HG02973 (cell line): Measurements from ENCODE around the gene TIA1.

Experiments
- ATAC-seq: cut with Tn5 transposase; IDR thresholded peaks from one replicate; pipeline ENCODE4 v1.9.1; 2021; ENCODE audit warnings: moderate library complexity; ENCODE audit not compliant: unreplicated experiment

TIA1 gene

GRCh38 chr2:70161069-70161534, 87.3 kb downstream of the TIA1 start:
- ATAC-seq = peak; percentile 95

DNA sequence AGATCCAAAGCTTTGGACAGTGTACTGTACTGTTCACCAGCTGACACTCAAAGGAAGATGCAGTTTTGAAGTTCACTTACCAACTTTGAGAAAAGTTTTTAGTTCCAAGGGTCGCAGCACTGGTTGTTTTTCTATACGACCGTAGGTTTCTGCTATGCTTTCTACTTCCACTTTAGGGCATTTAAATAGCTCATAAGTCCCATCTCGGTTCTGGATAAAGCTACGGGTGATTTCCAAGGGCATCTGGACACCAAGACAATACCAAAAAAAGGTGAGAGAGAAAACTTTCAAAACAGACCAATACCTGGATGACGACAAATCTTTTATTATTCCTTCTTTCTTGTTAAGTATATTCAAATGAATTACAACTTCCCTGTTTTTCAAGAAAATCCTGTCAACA, 87.9 kb downstream of the TIA1 start:
- no peak for ATAC-seq
